HG03342 (cell line): ENCODE data around the gene N4BP2.

Source experiments
- ATAC-seq: cut with Tn5 transposase; IDR thresholded peaks from one replicate; pipeline ENCODE4 v1.9.1; 2021; ENCODE audit warnings: mild to moderate bottlenecking, moderate library complexity; ENCODE audit not compliant: unreplicated experiment

Gene N4BP2

GRCh38 chr4:40149960-40150385, 93.3 kb downstream of the N4BP2 start:
- peak; percentile 66 for ATAC-seq

- no peak for ATAC-seq
Measured at GRCh38 chr4:40150932-40151331, 94.3 kb downstream of the N4BP2 start.

- no peak for ATAC-seq
Measured at GRCh38 chr4:40152637-40153036, 96.0 kb downstream of the N4BP2 start.

GRCh38 chr4:40157436-40157835, 100.8 kb downstream of the N4BP2 start:
- ATAC-seq: no peak

GRCh38 chr4:40160258-40160657, 103.6 kb downstream of the N4BP2 start:
- ATAC-seq: no peak

GRCh38 chr4:40164459-40164858, 107.8 kb downstream of the N4BP2 start:
- ATAC-seq: no peak

GRCh38 chr4:40165916-40166315, 109.3 kb downstream of the N4BP2 start:
- ATAC-seq: no peak

GRCh38 chr4:40168070-40168469, 111.4 kb downstream of the N4BP2 start:
- no peak for ATAC-seq

- ATAC-seq: peak; percentile 75
Measured at GRCh38 chr4:40170588-40170987, 113.9 kb downstream of the N4BP2 start.

GRCh38 chr4:40173470-40173875, 116.8 kb downstream of the N4BP2 start:
- peak; percentile 75 for ATAC-seq

- ATAC-seq: no peak
Measured at GRCh38 chr4:40176602-40177001, 120.0 kb downstream of the N4BP2 start.

- ATAC-seq: no peak
Measured at GRCh38 chr4:40177591-40177990, 120.9 kb downstream of the N4BP2 start.

GRCh38 chr4:40178672-40179071, 122.0 kb downstream of the N4BP2 start:
- no peak for ATAC-seq

- no peak for ATAC-seq
Measured at GRCh38 chr4:40179360-40179759, 122.7 kb downstream of the N4BP2 start.

- ATAC-seq: no peak
Measured at GRCh38 chr4:40180356-40180755, 123.7 kb downstream of the N4BP2 start.

- no peak for ATAC-seq
Measured at GRCh38 chr4:40182001-40182400, 125.4 kb downstream of the N4BP2 start.

GRCh38 chr4:40182954-40183353, 126.3 kb downstream of the N4BP2 start:
- no peak for ATAC-seq

GRCh38 chr4:40183615-40184411, 127.2 kb downstream of the N4BP2 start:
- ATAC-seq: no peak

- peak; percentile 53 for ATAC-seq
Measured at GRCh38 chr4:40185830-40186664, 129.4 kb downstream of the N4BP2 start.

GRCh38 chr4:40186665-40187014, 130.0 kb downstream of the N4BP2 start:
- no peak for ATAC-seq

- ATAC-seq: no peak
Measured at GRCh38 chr4:40187386-40187906, 130.8 kb downstream of the N4BP2 start.

- no peak for ATAC-seq
Measured at GRCh38 chr4:40190019-40190418, 133.4 kb downstream of the N4BP2 start.
